Measurements from ENCODE around the gene CREB5. TPM values are rescaled to one million over a fixed set of nuclear protein-coding genes. Genes with fewer than 3 reads are reported as not detected.

Gene CREB5
- total and polyA plus RNA-seq, 2 donors (not counting 3 experiments of a cell fraction or from before 2014, with no cell fraction given) = 19.6 to 28.4 TPM

DNA sequence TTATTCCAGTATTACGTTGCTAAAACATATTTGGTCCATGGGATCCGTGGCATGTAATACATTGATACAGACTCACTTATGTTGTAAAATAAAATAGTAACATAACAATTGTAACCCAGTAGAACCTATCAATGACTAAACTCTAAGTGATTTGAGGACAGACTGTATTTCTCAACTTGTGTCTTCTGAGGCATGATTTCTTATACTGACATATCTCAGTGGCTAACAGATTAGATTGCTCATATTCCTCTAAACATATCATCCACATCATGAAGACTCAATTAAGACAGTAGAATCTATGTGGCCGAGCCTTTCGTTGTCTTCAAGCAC lies 72.3 kb downstream of the CREB5 start:
- Histone ChIP-seq H3K9me1 (replicated peaks; ENCODE audit: control insufficient read depth, extremely low read depth, insufficient read depth, low read length) (no peaks in the 10 kb centered on the region), H3K27me3 (ENCODE audit: control insufficient read depth in 2 of 2, insufficient read depth in 2 of 2, low read length in 2 of 2) (no peaks in the 10 kb centered on the region), H3K36me3 (ENCODE audit: control insufficient read depth in 2 of 2, extremely low read depth in 1 of 2, insufficient read depth in 2 of 2, low read length in 2 of 2) (no peaks in the 10 kb centered on the region), H3K9ac (replicated peaks; ENCODE audit: extremely low read depth, insufficient read depth, low read length) (no peak overlapping the region), H3K27ac (ENCODE audit: insufficient read depth, low read depth, low read length) (no peak overlapping the region), H3K4me1 (ENCODE audit: control insufficient read depth, extremely low read depth, insufficient read depth, low read length) (no peaks in the 10 kb centered on the region), H3K9me3 (replicated peaks; ENCODE audit: control insufficient read depth, insufficient read depth, low read length) (no peaks in the 10 kb centered on the region), H3K79me2 (ENCODE audit: control insufficient read depth, insufficient read depth, low read length) (no peaks in the 10 kb centered on the region), H4K20me1 (replicated peaks; ENCODE audit: control insufficient read depth, extremely low read depth, insufficient read depth, low read length) (no peaks in the 10 kb centered on the region), H2AFZ (ENCODE audit: low read depth, low read length) (no peak overlapping the region), H3K4me2 (ENCODE audit: insufficient read depth, low read length) (no peak overlapping the region), H3K4me3 (replicated peaks in 1 of 3; ENCODE audit: insufficient read depth in 1 of 3, low read depth in 1 of 3, low read length in 3 of 3) (no peak overlapping the region)
- ChIA-PET POLR2A (no interaction called here), CTCF (no interaction called here)
- no TSS peak for BruUV-seq (replicated peaks)
- intact Hi-C loops (cut with micrococcal nuclease) = no loop called here
- FAIRE-seq = no peak
- TF ChIP-seq, protein P1, sequence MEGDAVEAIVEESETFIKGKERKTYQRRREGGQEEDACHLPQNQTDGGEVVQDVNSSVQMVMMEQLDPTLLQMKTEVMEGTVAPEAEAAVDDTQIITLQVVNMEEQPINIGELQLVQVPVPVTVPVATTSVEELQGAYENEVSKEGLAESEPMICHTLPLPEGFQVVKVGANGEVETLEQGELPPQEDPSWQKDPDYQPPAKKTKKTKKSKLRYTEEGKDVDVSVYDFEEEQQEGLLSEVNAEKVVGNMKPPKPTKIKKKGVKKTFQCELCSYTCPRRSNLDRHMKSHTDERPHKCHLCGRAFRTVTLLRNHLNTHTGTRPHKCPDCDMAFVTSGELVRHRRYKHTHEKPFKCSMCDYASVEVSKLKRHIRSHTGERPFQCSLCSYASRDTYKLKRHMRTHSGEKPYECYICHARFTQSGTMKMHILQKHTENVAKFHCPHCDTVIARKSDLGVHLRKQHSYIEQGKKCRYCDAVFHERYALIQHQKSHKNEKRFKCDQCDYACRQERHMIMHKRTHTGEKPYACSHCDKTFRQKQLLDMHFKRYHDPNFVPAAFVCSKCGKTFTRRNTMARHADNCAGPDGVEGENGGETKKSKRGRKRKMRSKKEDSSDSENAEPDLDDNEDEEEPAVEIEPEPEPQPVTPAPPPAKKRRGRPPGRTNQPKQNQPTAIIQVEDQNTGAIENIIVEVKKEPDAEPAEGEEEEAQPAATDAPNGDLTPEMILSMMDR (IDR thresholded peaks at IDR 0.05; ENCODE audit: extremely low read depth in 1 of 2, insufficient read depth in 1 of 2, low read depth in 1 of 2, low read length in 2 of 2) = no peak
- TF ChIP-seq, protein P2, sequence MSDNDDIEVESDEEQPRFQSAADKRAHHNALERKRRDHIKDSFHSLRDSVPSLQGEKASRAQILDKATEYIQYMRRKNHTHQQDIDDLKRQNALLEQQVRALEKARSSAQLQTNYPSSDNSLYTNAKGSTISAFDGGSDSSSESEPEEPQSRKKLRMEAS (IDR thresholded peaks at IDR 0.05; ENCODE audit: insufficient read depth, insufficient read length) = no peak
- TF ChIP-seq POLR2A (IDR thresholded peaks at IDR 0.05; ENCODE audit: low read depth, low read length) (no peak), EZH2 (IDR thresholded peaks at IDR 0.05; ENCODE audit: borderline replicate concordance, low read depth, low read length, severe bottlenecking) (no peak), FOS (IDR thresholded peaks at IDR 0.05; ENCODE audit: borderline replicate concordance, insufficient read depth, low read length) (no peak), MYC (IDR thresholded peaks at IDR 0.05; ENCODE audit: low read depth, low read length) (no peak), GATA2 (IDR thresholded peaks at IDR 0.05; ENCODE audit: insufficient read depth, insufficient read length, low read depth, low read length) (no peak), JUN (IDR thresholded peaks at IDR 0.05; ENCODE audit: borderline replicate concordance, insufficient read depth, insufficient read length, low read depth) (no peak), POLR2AphosphoS5 (IDR thresholded peaks at IDR 0.05; ENCODE audit: insufficient read depth, low read depth, low read length) (no peak)
- dilution Hi-C loops (cut with MboI; ENCODE audit: extremely low pct_ligation_motif_present, low sequenced_read_pairs) = no loop called here
- no peak for DNase-seq (ENCODE audit: low read depth, low spot score)

All from endothelial cell of umbilical vein (primary cell).